Measurements from ENCODE around the gene SPTLC1.
"Not testable (repeated sequence)": the region's sequence is repeated elsewhere in the genome, so short reads cannot be mapped to it uniquely, and the experiment has no call there.

The SPTLC1 gene

GRCh38 chr9:92115071-92115858 is at the start of gene SPTLC1:
TSS of gene SPTLC1 (minus strand) at chr9:92115413. CDS start at chr9:92115370, 43 bp downstream.
- DNase-seq (ENCODE audit: low read depth): peak; percentile 92

DNA sequence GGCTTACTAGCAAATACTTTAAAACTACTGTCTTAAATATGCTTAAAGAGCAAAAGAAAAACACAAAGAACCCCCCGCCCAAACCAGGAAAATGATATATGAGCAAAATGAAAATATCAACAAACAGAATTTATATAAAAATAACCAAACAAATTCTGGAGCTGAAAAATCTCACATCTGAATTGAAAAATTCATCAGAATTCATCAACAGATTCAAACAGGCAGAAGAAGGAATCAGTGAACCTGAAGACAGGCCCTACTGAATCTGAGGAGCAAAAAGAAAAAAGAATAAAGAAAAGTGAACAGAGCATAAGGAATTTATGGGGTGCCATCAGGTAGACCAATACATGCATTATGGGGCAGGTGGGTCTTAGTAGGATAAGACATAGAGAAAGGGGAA is 49.8 kb upstream of the SPTLC1 start:
- no peak for DNase-seq (ENCODE audit: low read depth)

GRCh38 chr9:92164490-92164889 is 49.3 kb upstream of the SPTLC1 start:
- DNase-seq (ENCODE audit: low read depth): no peak

DNA sequence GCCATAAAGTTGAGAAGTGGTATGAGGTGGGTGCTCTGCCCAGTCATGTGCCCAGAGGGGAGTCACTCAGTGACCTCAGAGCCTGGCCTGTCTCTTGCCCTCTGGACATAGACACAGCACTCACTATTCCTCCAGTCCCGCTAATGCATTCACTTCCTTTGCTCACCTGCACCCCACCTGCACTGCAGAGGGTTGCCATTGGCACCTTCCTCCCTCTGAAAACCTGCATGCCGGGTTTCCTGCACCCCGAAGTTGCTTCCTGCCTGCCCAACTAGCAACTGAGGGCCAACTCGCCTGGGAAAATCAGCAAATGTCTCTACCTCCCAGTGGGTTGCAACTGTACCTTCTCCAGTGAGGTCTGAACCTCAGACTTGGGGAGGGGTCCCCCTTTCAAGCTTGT is 48.1 kb upstream of the SPTLC1 start:
- DNase-seq (ENCODE audit: low read depth): no peak

DNA sequence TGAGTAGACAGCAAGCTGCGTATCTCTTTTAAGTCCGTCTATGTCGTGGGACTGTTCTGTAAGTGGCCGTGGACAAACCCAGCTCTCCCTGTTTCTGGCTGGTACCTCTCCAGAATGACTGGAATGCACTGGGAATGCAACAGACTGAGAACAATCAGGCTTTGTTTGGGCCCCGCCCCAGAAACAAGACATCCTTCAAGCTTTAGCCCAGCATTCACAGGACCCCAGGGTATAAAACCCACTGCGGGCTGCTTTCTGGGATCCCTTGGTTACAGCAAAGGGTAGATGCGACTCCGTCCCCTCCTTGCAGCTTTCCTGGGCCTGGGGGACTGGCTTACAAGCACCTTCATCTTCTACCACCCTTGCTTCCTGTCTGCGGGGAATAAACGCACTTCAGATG is 45.6 kb upstream of the SPTLC1 start:
- DNase-seq (ENCODE audit: low read depth): no peak

- no peak for DNase-seq (ENCODE audit: low read depth)
Observed at GRCh38 chr9:92159058-92159457, 43.8 kb upstream of the SPTLC1 start.

DNA sequence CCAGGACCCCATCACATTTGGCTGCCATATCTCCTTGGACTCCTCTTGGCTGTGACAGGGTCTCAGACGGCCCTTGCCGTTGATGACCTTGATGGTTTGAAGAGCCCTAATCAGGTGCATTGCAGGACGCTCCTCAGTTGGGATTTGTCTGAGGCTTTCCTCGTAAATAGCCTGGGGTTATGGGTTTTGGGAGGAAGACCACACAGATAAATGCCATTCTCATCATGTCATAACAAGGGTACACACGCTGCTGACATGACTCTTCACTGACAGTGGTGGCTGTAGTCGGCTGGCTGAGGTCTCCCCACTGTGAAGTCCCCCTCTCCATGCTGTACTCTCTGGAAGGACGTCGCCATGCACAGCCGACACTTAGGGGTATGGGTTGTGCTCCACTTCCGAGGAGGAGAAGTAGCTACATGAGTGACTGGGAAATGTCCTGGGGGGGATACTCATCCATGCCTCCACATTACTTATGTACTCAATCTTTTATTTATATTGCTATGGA is 42.9 kb upstream of the SPTLC1 start:
- DNase-seq (ENCODE audit: low read depth): peak; percentile 8

DNA sequence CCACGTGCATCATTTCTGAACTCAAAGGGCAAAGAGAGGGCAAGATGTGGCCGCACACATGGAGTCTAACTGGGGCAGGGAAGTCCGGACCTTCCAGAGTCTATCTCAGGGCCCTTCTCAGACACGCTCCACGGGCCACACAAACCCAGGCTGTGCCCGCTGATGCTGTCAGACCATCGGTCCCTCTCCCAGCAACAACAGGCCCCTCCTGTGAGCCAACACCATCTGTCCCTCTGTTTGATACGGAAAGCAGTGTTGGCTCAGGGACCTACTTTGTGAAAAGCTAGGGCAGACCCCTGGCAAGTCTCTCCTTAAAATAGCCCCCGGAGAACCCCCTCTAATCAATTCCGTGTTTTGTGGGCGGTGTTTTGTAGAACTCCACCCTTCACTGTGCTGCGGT is 40.5 kb upstream of the SPTLC1 start:
- not testable (repeated sequence) for DNase-seq (ENCODE audit: low read depth)

DNA sequence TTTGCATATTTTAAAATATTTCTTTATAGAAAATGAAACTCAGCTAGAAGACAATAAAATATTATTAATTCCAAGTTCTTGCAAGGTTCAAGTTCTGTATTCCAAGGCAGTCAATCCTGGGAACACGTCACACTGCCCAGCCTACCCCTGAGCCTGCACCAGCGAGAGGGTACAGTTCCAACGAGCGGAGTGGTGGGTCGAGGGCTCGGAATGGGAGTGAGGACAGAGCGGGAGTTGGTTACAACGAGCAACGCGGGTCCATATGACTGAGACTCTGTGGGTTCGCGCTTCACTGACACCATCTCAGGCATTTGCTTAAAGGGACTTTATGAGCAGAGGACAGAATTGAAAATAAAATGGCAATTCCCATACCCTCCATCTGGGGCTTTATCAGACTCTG is 40.0 kb upstream of the SPTLC1 start:
- DNase-seq (ENCODE audit: low read depth): no peak

DNA sequence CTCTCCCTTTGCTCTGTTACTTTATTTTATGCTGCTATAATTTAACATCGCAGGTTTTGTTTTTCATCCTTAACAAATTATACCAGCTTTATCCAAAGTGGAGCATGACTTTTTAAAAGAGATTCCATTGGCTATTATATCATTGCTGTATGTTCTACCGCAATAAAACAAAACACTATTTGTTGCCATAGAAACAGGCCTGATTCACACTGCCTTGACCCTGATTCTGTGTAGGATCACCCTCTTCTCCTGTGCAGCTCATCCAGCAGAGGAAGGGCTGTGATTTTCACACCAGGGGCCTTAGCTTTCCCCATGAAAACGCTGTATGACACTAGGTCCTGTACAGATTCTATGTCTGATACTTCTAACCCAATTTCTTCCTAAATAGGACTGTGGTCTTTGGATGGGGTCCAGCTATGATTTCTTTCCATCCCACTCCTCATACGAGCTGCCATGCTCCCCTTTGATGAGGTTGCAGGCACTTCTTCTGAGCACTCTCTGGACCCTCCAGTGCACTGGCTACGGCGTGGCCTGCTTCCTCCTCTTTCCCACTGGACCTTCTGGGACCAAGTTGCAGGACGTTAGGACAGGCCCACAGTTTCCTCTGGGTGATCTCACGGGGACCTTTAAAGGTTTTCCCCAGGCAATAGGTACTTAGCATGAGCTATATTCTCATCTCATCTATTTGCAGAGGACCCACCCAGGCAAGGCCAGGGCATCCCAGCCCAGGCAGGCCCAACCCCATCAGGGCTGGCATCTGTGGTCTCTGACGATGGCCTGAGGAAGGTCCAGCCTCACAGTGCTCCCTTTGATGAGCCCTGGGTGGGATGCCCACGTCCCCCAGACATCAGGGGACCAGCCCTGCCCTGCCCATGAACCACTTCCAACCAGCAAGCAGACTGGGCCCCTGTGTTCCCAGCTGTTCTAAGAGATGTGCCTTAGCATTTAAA is 38.5 kb upstream of the SPTLC1 start:
- DNase-seq (ENCODE audit: low read depth): peak; percentile 91

DNA sequence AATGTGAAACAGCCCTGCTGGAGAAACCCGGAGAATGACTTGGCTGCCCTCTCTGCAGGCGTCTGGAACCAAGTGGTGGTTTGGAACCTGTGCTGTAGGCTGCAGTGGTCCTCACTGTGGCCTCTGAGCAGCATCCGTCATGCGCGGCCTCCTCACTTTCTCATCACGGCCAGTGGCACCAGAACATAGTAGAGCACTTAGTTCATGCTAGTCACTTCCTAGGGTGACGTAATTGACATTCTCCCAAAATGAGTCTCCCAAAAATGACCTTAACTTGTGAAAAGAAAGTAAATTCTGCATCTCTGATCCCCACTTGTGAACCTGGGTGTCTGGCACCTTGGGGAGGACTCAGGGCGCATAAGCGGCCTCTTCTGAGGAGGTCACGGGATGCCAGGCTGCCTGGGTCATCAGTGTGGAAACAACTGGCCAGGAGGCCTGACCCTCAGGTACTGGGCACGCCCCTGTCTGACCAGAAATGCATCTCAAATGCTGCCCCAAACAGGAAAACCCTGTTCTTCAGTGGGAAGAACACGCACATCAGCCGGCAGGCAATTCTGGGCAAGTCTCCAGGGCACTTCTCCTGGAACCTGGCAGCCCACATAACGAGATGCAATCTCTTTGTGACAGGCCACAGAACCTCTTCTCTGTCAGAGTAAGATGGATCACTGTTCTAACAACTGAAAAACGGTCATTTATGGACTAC is 36.6 kb upstream of the SPTLC1 start:
- peak; percentile 89 for DNase-seq (ENCODE audit: low read depth)

DNA sequence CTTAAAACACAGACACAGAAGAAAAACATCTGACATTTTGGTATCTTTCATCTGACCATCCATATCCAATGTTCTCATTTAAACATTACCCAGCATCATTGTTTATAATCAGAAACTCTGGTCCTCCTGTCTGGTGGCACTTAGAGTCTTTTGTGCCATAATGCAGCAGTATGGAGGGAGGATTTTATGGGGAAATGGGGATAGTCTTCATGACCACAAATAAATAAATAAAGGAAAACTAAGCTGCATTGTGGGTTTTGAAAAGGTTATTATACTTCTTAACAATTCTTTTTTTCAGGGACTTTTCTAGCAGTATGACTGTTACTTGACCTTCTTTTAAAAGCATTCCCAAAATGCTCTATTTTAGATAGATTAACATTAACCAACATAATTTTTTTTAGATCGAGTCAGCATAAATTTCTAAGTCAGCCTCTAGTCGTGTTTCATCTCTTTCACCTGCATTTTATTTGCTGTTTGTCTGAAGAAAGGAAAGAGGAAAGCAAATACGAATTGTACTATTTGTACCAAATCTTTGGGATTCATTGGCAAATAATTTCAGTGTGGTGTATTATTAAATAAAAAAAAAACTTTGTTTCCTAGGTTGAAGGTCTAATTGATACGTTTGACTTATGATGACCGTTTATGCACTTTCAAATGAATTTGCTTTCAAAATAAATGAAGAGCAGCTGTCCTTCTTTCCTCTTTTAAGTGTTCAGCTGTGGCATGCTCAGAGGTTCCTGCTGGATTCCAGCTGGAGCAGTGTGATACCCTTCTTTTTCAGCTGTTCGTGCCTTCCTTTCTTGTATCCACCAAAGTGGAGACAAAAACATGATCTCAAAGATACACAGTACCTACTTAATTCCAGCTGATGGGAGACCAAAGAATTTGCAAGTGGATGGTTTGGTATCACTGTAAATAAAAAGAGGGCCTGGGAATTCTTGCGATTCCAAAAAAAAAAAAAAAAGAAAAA is 35.6 kb upstream of the SPTLC1 start:
- peak; percentile 46 for DNase-seq (ENCODE audit: low read depth)

DNA sequence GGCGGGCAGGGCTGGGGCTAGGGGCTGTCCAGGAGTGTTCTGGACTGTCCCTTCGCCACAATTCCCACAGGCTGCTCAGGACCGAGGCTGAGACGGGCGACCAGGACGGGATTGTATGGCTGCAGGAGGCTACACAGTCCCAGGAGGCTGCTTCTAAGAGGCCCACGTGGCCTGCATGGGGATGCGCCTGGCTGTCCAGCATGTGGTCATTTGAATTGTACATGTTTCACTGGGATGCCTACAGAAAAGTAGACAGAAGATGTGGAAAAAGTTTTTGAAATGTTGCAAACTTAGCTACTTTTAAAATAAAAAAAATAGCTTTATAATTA is 32.6 kb upstream of the SPTLC1 start:
- DNase-seq (ENCODE audit: low read depth): no peak

DNA sequence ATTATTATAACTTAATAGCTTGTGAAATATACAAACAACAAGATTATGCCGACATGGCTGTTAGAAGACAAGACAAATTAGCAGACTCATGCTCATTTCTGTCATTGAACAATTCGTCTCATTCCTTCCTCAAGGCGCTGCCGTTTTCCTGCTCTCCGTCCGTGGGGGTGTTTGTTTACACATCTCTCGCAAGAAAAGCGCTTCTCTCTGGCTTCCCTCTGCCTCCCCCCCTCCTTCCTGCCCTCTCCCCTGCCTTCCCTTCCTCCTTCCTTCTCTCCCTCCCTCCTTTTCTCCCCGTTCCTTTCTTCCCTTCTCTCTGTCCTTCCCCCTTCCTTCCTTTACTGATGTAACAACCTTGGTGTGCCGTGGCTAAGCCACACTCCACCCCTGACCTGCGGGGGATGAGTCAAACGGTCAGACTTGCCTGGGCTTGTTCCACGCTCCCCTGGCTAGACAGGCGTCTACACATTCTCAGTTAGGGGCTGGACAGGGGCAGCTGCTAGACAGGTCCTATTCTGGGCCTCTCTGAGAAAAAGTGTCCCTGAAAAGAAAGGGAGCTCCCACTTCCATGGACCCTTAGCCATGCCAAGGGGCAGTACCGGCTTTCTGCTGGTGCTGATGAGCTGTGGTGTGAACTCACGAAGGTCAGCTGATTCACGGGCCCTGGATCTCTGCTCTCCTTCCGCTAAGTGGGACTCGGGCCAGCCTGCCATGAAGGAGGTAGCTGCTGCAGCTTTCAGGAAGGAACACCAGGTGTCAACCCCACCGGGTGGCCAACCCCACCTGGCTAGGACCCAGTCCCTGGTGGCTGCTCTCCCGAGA is 32.0 kb upstream of the SPTLC1 start:
- peak; percentile 94 for DNase-seq (ENCODE audit: low read depth)

DNA sequence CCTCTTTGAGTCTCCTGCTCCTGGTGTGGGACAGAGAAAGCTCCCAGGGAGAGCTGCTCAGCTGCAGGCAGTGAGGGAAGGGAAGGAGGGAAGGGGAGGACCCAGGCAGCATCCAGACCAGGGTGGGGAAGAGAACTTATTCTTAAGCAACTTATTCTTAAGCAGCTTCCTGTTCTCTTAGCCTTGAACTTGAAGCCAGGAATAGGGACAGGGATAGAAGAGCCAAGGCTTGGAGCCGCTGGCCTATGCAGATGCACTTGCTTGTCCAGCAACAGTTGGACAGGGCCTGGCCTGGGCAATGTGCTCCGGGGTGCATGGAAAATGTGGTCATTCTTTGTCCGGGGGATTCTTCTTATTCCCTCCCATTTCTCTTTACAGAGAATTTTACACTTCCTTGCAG is 31.4 kb upstream of the SPTLC1 start:
- DNase-seq (ENCODE audit: low read depth): peak; percentile 46

GRCh38 chr9:92145784-92146183 is 30.6 kb upstream of the SPTLC1 start:
- not testable (repeated sequence) for DNase-seq (ENCODE audit: low read depth)

GRCh38 chr9:92142329-92142728 is 27.1 kb upstream of the SPTLC1 start:
- no peak for DNase-seq (ENCODE audit: low read depth)

DNA sequence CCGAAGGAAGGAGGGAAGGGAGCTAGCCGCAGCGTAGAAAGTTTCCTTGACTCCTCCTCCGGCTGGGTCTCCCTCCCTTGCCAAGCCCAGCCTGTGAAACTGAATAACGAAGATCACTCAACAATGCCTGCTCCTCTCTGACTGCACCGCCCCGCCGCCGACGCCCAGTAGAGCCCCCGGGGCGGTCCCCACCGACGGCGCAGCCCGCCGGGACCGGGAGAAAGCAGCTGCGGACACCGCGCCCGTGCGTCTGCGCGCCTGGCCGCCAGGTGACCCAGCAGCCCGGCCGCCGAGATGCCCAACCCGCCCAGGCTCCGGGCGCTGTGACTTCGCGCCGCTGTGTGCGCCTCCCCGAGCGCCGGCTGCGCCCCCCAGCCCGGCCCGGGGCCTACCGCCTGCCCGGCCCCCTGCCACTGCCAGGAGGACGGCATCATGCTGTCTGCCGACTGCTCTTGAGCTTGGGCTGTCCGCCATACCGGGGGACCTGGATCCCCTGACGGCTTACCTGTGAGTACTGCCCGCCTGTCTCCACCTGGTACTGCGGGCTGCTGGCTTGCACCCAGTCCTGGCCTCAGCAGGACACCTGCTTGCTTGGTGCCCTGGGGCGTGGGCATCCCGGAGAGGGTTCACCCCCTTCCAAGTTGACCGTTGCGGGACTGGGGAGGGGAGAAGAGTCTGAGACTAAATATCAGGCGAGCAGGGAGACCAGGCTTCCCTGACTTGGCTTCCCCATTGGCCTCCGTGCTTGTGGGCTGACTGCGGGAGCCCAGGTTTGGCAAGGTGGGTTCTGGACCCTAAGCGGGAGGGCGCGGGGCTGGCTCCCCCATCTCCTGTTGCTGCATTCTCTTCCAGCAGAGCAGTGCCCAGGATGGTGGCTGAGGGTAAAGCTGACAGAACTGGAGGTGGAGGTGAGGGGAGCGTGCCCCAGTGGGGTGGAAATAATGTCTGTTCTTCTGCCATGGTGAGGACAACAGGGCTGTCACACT is 26.2 kb upstream of the SPTLC1 start:
- peak; percentile 38 for DNase-seq (ENCODE audit: low read depth)

DNA sequence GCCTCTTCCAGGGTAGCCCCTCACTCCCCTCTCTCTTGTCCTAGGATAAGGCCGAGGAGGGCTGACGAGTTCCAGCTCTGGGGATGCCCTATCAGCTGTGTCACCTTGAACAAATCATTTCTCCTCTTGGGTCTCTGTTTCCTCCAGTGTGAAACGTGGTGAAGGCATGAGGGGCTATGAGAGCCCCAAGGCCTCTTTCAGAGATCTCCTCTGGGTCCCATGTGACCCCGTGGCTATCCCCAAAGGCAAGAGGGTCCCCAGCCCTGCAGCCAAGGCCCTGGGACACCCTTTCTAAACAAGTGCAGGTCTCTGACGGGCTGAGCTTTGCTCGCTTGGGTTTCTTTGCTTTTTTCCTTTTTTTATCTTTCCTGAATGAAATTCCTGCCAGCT is 25.5 kb upstream of the SPTLC1 start:
- no peak for DNase-seq (ENCODE audit: low read depth)
